HepG2 (cell line): ENCODE data around the gene LAMA5. TPM values are rescaled to one million over a fixed set of nuclear protein-coding genes. Genes with fewer than 3 reads are reported as not detected.

Experiments
- FOXC1 ChIP-seq: sonication (generic); formaldehyde crosslinking; IDR thresholded peaks from 2 replicates; pipeline ENCODE4 v1.8.0; 2022; ENCODE audit warnings: mild to moderate bottlenecking, missing genetic modification reagents, borderline replicate concordance
- KAT2B ChIP-seq: fragments of 150-350 bp; IDR thresholded peaks from 2 replicates; pipeline ENCODE4 v1.6.1; 2014; ENCODE audit warnings: low read depth, low read length, borderline replicate concordance
- KDM5B ChIP-seq: sonication (generic); formaldehyde crosslinking; IDR thresholded peaks from 2 replicates; pipeline ENCODE4 v1.4.0; 2020; ENCODE audit warnings: missing genetic modification reagents, mild to moderate bottlenecking, borderline replicate concordance
- SIX1 ChIP-seq: sonication (generic); formaldehyde crosslinking; IDR thresholded peaks from 2 replicates; pipeline ENCODE4 v1.4.0; 2020; ENCODE audit warnings: missing genetic modification reagents, borderline replicate concordance
- U2AF1 ChIP-seq: fragments of 200-400 bp; formaldehyde crosslinking; optimal IDR thresholded peaks from 2 replicates; pipeline ENCODE3; 2017; ENCODE audit warnings: mild to moderate bottlenecking, low read depth, low read length
- ZMYM2 ChIP-seq: sonication (generic); formaldehyde crosslinking; IDR thresholded peaks from 2 replicates; pipeline ENCODE4 v1.8.0; 2022; ENCODE audit warnings: mild to moderate bottlenecking, missing genetic modification reagents
- ZNF20 ChIP-seq: sonication (generic); formaldehyde crosslinking; IDR thresholded peaks from 2 replicates; pipeline ENCODE4 v1.4.0; 2020; ENCODE audit warnings: mild to moderate bottlenecking, moderate library complexity, missing genetic modification reagents
- ZNF589 ChIP-seq: sonication (generic); formaldehyde crosslinking; conservative IDR thresholded peaks from 2 replicates; pipeline ENCODE4 v1.8.0; 2022; ENCODE audit warnings: mild to moderate bottlenecking, moderate library complexity, missing genetic modification reagents
- polyA plus RNA-seq, 8 experiments: library from polyadenylated mRNA; depleted of rRNA in 3 of 8; stranded (reverse) in 7 of 8; unstranded in 1 of 8; fragments of >200 nt; fragmentation: Illumina TruSeq in 4 of 8; extraction: Trizol in 4 of 8; gene quantifications; 2 replicates each; pipeline versions ENCODE4 v1.2.1 to v1.2.3, GENCODE V29; 2011 to 2016; ENCODE audit warnings: low read depth in 4 of 8, missing spikeins in 1 of 8, mixed read lengths in 1 of 8; ENCODE audit not compliant: insufficient read depth in 1 of 8
- total RNA-seq, 5 experiments: library from RNA; depleted of rRNA; stranded (reverse); fragments of >200 nt; fragmentation: Illumina TruSeq; extraction: Trizol; gene quantifications; 2 replicates each; pipeline ENCODE4 v1.2.3, GENCODE V29; 2016; ENCODE audit warnings: low read depth in 1 of 5
- TF ChIP-seq, protein P1 (sequence below): sonication (generic); formaldehyde crosslinking; conservative IDR thresholded peaks from 2 replicates; pipeline ENCODE4 v1.4.0; 2020; ENCODE audit warnings: mild to moderate bottlenecking, missing genetic modification reagents, moderate library complexity
- TF ChIP-seq, protein P2 (sequence below): sonication (generic); formaldehyde crosslinking; IDR thresholded peaks from 2 replicates; pipeline ENCODE4 v1.4.0; 2020; ENCODE audit warnings: missing genetic modification reagents
- TF ChIP-seq, protein P3 (sequence below): sonication (generic); formaldehyde crosslinking; IDR thresholded peaks from 2 replicates; pipeline ENCODE4 v1.5.0; 2020; ENCODE audit warnings: mild to moderate bottlenecking, missing genetic modification reagents
- TF ChIP-seq, protein P4 (sequence below): sonication (generic); formaldehyde crosslinking; IDR thresholded peaks from 2 replicates; pipeline ENCODE4 v1.4.0; 2020; ENCODE audit warnings: mild to moderate bottlenecking, missing genetic modification reagents

LAMA5 gene
- total and polyA plus RNA-seq, 2 of the 13 experiments (the other 11 are each of a cell fraction or from before 2014, with no cell fraction given) = 21.0 to 44.7 TPM

DNA sequence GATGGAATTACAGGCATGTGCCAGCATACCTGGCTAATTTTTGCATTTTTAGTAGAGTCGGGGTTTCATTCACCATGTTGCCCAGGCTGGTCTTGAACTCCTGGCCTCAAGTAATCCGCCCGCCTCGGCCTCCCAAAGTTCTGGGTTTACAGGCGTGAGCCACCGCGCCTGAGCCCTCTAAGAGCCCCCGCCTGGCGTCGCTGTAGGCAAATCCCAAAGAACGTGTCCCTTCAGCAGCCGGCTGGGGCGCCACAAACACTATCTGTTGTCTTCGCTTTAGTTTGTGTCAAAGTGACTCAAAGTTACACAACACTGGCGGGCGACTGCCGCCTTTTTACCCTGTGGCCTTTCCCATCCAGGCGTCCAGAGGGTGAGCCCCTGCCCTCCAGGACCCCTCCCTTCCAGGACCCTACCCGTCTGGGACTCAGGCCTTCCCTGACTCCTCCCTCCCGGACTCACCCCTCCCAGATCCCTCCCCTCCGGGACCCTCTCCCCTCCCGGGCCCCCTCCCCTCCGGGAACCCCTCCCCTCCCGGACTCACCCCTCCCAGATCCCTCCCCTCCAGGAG is 65.3 kb downstream of the LAMA5 start (continued):
- TF ChIP-seq, protein P1, sequence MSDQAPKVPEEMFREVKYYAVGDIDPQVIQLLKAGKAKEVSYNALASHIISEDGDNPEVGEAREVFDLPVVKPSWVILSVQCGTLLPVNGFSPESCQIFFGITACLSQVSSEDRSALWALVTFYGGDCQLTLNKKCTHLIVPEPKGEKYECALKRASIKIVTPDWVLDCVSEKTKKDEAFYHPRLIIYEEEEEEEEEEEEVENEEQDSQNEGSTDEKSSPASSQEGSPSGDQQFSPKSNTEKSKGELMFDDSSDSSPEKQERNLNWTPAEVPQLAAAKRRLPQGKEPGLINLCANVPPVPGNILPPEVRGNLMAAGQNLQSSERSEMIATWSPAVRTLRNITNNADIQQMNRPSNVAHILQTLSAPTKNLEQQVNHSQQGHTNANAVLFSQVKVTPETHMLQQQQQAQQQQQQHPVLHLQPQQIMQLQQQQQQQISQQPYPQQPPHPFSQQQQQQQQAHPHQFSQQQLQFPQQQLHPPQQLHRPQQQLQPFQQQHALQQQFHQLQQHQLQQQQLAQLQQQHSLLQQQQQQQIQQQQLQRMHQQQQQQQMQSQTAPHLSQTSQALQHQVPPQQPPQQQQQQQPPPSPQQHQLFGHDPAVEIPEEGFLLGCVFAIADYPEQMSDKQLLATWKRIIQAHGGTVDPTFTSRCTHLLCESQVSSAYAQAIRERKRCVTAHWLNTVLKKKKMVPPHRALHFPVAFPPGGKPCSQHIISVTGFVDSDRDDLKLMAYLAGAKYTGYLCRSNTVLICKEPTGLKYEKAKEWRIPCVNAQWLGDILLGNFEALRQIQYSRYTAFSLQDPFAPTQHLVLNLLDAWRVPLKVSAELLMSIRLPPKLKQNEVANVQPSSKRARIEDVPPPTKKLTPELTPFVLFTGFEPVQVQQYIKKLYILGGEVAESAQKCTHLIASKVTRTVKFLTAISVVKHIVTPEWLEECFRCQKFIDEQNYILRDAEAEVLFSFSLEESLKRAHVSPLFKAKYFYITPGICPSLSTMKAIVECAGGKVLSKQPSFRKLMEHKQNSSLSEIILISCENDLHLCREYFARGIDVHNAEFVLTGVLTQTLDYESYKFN (CRISPR knock-in tag) = peak; percentile 66; the same call in 1 of the 2 replicates
- TF ChIP-seq ZNF589 (CRISPR knock-in tag) (no peak; the same call in 1 of the 2 replicates), KDM5B (CRISPR knock-in tag) (no peak; the same call in 1 of the 2 replicates), ZNF20 (CRISPR knock-in tag) (no peak), KAT2B (no peak), SIX1 (CRISPR knock-in tag) (peak; percentile 62; the same call in 1 of the 2 replicates), FOXC1 (CRISPR knock-in tag) (no peak; the same call in 1 of the 2 replicates), U2AF1 (no peak), ZMYM2 (CRISPR knock-in tag) (peak; percentile 100)
- TF ChIP-seq, protein P2, sequence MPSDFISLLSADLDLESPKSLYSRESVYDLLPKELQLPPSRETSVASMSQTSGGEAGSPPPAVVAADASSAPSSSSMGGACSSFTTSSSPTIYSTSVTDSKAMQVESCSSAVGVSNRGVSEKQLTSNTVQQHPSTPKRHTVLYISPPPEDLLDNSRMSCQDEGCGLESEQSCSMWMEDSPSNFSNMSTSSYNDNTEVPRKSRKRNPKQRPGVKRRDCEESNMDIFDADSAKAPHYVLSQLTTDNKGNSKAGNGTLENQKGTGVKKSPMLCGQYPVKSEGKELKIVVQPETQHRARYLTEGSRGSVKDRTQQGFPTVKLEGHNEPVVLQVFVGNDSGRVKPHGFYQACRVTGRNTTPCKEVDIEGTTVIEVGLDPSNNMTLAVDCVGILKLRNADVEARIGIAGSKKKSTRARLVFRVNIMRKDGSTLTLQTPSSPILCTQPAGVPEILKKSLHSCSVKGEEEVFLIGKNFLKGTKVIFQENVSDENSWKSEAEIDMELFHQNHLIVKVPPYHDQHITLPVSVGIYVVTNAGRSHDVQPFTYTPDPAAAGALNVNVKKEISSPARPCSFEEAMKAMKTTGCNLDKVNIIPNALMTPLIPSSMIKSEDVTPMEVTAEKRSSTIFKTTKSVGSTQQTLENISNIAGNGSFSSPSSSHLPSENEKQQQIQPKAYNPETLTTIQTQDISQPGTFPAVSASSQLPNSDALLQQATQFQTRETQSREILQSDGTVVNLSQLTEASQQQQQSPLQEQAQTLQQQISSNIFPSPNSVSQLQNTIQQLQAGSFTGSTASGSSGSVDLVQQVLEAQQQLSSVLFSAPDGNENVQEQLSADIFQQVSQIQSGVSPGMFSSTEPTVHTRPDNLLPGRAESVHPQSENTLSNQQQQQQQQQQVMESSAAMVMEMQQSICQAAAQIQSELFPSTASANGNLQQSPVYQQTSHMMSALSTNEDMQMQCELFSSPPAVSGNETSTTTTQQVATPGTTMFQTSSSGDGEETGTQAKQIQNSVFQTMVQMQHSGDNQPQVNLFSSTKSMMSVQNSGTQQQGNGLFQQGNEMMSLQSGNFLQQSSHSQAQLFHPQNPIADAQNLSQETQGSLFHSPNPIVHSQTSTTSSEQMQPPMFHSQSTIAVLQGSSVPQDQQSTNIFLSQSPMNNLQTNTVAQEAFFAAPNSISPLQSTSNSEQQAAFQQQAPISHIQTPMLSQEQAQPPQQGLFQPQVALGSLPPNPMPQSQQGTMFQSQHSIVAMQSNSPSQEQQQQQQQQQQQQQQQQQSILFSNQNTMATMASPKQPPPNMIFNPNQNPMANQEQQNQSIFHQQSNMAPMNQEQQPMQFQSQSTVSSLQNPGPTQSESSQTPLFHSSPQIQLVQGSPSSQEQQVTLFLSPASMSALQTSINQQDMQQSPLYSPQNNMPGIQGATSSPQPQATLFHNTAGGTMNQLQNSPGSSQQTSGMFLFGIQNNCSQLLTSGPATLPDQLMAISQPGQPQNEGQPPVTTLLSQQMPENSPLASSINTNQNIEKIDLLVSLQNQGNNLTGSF (CRISPR knock-in tag) = 0 out of 2 replicates have a peak, but pooled peaks have one; percentile 76
- TF ChIP-seq, protein P3, sequence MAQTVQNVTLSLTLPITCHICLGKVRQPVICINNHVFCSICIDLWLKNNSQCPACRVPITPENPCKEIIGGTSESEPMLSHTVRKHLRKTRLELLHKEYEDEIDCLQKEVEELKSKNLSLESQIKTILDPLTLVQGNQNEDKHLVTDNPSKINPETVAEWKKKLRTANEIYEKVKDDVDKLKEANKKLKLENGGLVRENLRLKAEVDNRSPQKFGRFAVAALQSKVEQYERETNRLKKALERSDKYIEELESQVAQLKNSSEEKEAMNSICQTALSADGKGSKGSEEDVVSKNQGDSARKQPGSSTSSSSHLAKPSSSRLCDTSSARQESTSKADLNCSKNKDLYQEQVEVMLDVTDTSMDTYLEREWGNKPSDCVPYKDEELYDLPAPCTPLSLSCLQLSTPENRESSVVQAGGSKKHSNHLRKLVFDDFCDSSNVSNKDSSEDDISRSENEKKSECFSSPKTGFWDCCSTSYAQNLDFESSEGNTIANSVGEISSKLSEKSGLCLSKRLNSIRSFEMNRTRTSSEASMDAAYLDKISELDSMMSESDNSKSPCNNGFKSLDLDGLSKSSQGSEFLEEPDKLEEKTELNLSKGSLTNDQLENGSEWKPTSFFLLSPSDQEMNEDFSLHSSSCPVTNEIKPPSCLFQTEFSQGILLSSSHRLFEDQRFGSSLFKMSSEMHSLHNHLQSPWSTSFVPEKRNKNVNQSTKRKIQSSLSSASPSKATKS (CRISPR knock-in tag) = 0 out of 2 replicates have a peak, but pooled peaks have one; percentile 55
- TF ChIP-seq, protein P4, sequence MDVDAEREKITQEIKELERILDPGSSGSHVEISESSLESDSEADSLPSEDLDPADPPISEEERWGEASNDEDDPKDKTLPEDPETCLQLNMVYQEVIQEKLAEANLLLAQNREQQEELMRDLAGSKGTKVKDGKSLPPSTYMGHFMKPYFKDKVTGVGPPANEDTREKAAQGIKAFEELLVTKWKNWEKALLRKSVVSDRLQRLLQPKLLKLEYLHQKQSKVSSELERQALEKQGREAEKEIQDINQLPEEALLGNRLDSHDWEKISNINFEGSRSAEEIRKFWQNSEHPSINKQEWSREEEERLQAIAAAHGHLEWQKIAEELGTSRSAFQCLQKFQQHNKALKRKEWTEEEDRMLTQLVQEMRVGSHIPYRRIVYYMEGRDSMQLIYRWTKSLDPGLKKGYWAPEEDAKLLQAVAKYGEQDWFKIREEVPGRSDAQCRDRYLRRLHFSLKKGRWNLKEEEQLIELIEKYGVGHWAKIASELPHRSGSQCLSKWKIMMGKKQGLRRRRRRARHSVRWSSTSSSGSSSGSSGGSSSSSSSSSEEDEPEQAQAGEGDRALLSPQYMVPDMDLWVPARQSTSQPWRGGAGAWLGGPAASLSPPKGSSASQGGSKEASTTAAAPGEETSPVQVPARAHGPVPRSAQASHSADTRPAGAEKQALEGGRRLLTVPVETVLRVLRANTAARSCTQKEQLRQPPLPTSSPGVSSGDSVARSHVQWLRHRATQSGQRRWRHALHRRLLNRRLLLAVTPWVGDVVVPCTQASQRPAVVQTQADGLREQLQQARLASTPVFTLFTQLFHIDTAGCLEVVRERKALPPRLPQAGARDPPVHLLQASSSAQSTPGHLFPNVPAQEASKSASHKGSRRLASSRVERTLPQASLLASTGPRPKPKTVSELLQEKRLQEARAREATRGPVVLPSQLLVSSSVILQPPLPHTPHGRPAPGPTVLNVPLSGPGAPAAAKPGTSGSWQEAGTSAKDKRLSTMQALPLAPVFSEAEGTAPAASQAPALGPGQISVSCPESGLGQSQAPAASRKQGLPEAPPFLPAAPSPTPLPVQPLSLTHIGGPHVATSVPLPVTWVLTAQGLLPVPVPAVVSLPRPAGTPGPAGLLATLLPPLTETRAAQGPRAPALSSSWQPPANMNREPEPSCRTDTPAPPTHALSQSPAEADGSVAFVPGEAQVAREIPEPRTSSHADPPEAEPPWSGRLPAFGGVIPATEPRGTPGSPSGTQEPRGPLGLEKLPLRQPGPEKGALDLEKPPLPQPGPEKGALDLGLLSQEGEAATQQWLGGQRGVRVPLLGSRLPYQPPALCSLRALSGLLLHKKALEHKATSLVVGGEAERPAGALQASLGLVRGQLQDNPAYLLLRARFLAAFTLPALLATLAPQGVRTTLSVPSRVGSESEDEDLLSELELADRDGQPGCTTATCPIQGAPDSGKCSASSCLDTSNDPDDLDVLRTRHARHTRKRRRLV (CRISPR knock-in tag) = no peak
